ENCODE measurements around the gene MED31. TPM values are rescaled to one million over a fixed set of nuclear protein-coding genes. Genes with fewer than 3 reads are reported as not detected.

The MED31 gene
- total and polyA plus RNA-seq, 2 experiments from 2014 or later = 13.8 to 44.2 TPM

- Histone ChIP-seq H3K27ac (no peak overlapping the region), H3K27me3 (no peaks in the 10 kb centered on the region), H3K9me2 (replicated peaks; ENCODE audit: insufficient read depth) (no peaks in the 10 kb centered on the region), H3K4me2 (no peak overlapping the region), H4K20me1 (ENCODE audit: insufficient read depth, poor library complexity, severe bottlenecking) (no peaks in the 10 kb centered on the region), H3K36me3 (replicated peaks; ENCODE audit: insufficient read depth, low read depth) (no peaks in the 10 kb centered on the region), H3K4me3 (no peak overlapping the region), H2AFZ (no peak overlapping the region), H3K79me2 (no peaks in the 10 kb centered on the region), H3K4me1 (ENCODE audit: insufficient read depth) (peaks cover 3% of the 10 kb centered on the region), H3K9me3 (ENCODE audit: low read depth) (no peaks in the 10 kb centered on the region)
- TF ChIP-seq EZH2phosphoT487 (IDR thresholded peaks at IDR 0.05; ENCODE audit: low read depth, severe bottlenecking, unreplicated experiment) = no peak
- no peak for TF ChIP-seq EZH2 (IDR thresholded peaks at IDR 0.05; ENCODE audit: borderline replicate concordance)
- TF ChIP-seq, protein P1, sequence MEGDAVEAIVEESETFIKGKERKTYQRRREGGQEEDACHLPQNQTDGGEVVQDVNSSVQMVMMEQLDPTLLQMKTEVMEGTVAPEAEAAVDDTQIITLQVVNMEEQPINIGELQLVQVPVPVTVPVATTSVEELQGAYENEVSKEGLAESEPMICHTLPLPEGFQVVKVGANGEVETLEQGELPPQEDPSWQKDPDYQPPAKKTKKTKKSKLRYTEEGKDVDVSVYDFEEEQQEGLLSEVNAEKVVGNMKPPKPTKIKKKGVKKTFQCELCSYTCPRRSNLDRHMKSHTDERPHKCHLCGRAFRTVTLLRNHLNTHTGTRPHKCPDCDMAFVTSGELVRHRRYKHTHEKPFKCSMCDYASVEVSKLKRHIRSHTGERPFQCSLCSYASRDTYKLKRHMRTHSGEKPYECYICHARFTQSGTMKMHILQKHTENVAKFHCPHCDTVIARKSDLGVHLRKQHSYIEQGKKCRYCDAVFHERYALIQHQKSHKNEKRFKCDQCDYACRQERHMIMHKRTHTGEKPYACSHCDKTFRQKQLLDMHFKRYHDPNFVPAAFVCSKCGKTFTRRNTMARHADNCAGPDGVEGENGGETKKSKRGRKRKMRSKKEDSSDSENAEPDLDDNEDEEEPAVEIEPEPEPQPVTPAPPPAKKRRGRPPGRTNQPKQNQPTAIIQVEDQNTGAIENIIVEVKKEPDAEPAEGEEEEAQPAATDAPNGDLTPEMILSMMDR (IDR thresholded peaks at IDR 0.05; ENCODE audit: poor library complexity) = no peak
- WGBS (ENCODE audit: low lambda C conversion rate, missing lambda C conversion rate) = 55% methylated on average over 3 of the region's 3 CpGs
- no peak for DNase-seq (ENCODE audit: low spot score)
Observed at GRCh38 chr17:6683081-6683684, 31.8 kb upstream of the MED31 start.

DNA sequence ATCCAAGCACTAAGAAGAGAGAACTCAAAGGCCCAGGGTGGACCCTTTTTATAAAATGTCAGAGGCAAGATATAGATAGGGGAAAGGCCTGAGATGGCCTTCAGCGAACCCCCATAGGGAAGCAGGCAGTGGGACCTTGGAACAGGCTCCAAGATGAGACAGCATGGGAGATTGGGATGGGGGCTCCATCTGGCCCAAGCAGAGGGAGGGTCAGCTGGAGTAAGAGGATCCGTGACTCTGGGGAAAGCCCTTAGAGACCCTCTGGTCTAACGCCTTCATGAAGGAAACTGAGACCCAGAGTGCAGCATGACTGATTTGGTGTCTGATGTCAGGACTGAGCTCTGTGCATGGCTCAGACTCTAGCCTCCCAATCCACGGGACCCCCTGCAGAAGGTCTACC is 30.9 kb upstream of the MED31 start:
- no peak overlapping the region for H3K4me3 ChIP-seq
- no peaks in the 10 kb centered on the region for H4K20me1 ChIP-seq (ENCODE audit: insufficient read depth, poor library complexity, severe bottlenecking)
- H3K9me3 ChIP-seq (ENCODE audit: low read depth) = no peaks in the 10 kb centered on the region
- no peak overlapping the region for H3K27ac ChIP-seq
- H3K79me2 ChIP-seq = no peaks in the 10 kb centered on the region
- TF ChIP-seq EZH2phosphoT487 (IDR thresholded peaks at IDR 0.05; ENCODE audit: low read depth, severe bottlenecking, unreplicated experiment) (no peak), EZH2 (IDR thresholded peaks at IDR 0.05; ENCODE audit: borderline replicate concordance) (no peak)
- TF ChIP-seq, protein P1 (IDR thresholded peaks at IDR 0.05; ENCODE audit: poor library complexity) = no peak
- H3K4me1 ChIP-seq (ENCODE audit: insufficient read depth) = peaks cover 5% of the 10 kb centered on the region
- WGBS (ENCODE audit: low lambda C conversion rate, missing lambda C conversion rate) = 94% methylated on average over 4 of the region's 4 CpGs
- no peaks in the 10 kb centered on the region for H3K36me3 ChIP-seq (replicated peaks; ENCODE audit: insufficient read depth, low read depth)
- H2AFZ ChIP-seq = no peak overlapping the region
- no peak overlapping the region for H3K4me2 ChIP-seq
- no peaks in the 10 kb centered on the region for H3K9me2 ChIP-seq (replicated peaks; ENCODE audit: insufficient read depth)
- H3K27me3 ChIP-seq = no peaks in the 10 kb centered on the region
- DNase-seq (ENCODE audit: low spot score) = no peak

DNA sequence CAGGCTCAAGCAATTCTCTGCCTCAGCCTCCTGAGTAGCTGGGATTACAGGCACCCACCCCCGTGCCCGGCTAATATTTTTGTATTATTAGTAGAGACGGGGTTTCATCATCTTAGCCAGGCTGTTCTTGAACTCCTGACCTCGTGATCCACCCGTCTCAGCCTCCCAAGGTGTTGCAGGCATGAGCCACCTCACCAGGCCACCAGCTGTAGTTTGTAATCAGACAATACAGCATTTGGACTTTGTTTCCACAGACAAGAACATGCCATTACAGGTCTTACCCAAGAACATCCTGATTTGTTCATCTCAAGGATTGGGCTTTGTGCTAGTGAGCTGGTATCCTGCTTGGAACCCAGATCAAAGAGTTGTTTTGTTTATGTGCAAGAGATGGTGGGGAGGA is 30.3 kb upstream of the MED31 start:
- Histone ChIP-seq H3K4me2 (no peak overlapping the region), H3K27me3 (no peaks in the 10 kb centered on the region), H2AFZ (no peak overlapping the region), H3K4me1 (ENCODE audit: insufficient read depth) (peaks cover 12% of the 10 kb centered on the region), H3K9me2 (replicated peaks; ENCODE audit: insufficient read depth) (no peaks in the 10 kb centered on the region), H3K4me3 (no peak overlapping the region), H3K9me3 (ENCODE audit: low read depth) (no peaks in the 10 kb centered on the region), H3K36me3 (replicated peaks; ENCODE audit: insufficient read depth, low read depth) (no peaks in the 10 kb centered on the region), H3K79me2 (no peaks in the 10 kb centered on the region), H3K27ac (no peak overlapping the region), H4K20me1 (ENCODE audit: insufficient read depth, poor library complexity, severe bottlenecking) (no peaks in the 10 kb centered on the region)
- TF ChIP-seq EZH2 (IDR thresholded peaks at IDR 0.05; ENCODE audit: borderline replicate concordance) (no peak), EZH2phosphoT487 (IDR thresholded peaks at IDR 0.05; ENCODE audit: low read depth, severe bottlenecking, unreplicated experiment) (no peak)
- TF ChIP-seq, protein P1 (IDR thresholded peaks at IDR 0.05; ENCODE audit: poor library complexity) = no peak
- no peak for DNase-seq (ENCODE audit: low spot score)
- WGBS (ENCODE audit: low lambda C conversion rate, missing lambda C conversion rate) = 81% methylated on average over 5 of the region's 5 CpGs
